ENCODE results near the gene GFOD1.

DNA sequence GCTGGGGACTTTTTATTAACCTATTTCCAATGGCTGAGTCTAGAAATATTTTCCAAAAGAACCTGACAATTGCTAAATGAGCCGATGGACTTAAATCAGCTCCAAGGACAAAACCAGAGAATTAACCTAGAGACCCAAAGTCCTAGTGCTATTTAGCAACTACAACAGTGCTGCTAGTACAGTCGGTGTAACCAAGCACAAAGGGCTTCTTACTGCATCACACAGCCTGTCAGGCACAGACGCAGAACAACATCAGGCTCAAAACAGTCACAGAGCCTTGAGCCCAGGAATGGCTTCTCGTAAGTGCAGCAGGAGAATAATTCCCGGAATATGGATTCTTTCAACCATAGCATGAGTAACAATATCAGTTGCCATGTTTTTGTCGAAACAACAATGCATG is 70.0 kb downstream of the GFOD1 start:
- TF ChIP-seq, protein P1, sequence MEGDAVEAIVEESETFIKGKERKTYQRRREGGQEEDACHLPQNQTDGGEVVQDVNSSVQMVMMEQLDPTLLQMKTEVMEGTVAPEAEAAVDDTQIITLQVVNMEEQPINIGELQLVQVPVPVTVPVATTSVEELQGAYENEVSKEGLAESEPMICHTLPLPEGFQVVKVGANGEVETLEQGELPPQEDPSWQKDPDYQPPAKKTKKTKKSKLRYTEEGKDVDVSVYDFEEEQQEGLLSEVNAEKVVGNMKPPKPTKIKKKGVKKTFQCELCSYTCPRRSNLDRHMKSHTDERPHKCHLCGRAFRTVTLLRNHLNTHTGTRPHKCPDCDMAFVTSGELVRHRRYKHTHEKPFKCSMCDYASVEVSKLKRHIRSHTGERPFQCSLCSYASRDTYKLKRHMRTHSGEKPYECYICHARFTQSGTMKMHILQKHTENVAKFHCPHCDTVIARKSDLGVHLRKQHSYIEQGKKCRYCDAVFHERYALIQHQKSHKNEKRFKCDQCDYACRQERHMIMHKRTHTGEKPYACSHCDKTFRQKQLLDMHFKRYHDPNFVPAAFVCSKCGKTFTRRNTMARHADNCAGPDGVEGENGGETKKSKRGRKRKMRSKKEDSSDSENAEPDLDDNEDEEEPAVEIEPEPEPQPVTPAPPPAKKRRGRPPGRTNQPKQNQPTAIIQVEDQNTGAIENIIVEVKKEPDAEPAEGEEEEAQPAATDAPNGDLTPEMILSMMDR (conservative IDR thresholded peaks at IDR 0.05; ENCODE audit: low read depth, low read length), result no peak
- TF ChIP-seq BHLHE40 (IDR thresholded peaks at IDR 0.05; ENCODE audit: low read depth, low read length) (no peak), MAFK (IDR thresholded peaks at IDR 0.05; ENCODE audit: low read depth, low read length) (no peak), POLR2A (IDR thresholded peaks at IDR 0.05; ENCODE audit: low read depth, low read length) (no peak), RAD21 (IDR thresholded peaks at IDR 0.05; ENCODE audit: low read length) (no peak)
